HPDE6-E6E7 (cell line): ENCODE data around the gene WNT5B.

ENCODE experiments used
- DNase-seq: peaks from one replicate; pipeline ENCODE4 v3.0.0; 2011; ENCODE audit warnings: missing footprints; ENCODE audit errors: extremely low spot score

Gene WNT5B

DNA sequence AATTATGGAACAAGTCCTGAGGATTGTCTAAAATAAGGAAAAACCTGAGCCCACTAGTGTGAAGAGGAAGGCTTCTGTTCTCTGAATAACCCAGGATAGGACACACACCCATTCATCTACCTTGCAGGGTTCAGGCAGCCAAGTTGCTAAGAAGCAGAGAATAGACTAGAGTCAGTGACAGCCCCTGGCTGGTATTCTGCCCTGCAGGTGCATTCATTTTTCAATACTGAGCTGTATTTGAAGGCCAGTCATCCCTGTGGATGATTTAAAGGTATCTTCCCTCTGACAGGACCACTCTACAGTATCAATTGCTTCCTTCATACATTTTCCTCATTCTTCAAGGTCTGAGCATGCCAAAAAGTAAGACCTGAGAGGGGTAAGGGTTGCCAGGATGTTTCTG, 22.9 kb downstream of the WNT5B start:
- no peak for DNase-seq

DNA sequence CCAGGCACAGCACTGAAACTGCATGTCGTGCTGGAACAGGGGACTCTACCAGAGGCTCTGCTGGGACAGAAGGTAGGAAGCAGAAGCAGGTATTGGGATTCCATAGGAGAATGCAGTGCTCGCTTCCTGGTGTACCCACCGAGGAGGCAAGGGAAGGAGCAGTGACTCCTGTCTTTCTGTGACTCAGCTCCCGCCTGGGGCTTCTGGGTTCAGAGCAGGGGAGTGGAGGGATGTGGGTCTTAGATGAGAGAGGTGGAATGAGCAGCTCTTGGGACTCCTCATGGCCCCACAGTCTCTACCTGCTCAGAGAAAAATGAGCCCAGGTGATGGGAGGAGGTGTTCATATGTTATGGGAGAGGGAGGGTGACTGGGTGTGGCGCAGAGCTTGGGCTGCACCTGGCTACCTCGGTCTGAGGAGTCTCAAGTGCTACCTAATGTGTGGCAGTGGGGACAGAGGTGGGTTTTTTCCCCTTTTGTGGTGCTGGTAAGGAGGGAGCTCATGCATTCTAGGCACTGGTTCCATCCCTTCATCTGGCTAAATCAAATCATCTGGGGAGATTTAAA, 26.3 kb downstream of the WNT5B start:
- DNase-seq: no peak

DNA sequence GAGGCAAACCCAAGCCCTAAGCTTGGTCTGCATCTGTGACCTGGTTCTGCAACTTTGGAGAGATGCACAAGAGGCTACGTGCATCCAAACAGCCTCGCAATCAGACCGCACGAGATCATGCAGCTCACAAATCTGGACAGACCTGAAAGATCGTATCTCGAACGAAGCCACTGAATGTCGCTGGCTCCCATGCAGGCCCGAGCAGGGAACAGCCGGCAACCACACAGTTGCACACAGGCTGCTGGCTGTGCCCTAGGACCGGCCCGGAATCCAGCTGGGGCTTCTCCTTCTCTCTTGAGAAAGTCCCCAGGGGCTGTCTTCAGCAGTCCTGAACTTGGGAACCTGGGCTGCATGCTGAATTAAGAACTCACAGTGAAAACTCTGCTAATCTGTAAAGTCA, 27.9 kb downstream of the WNT5B start:
- no peak for DNase-seq

DNA sequence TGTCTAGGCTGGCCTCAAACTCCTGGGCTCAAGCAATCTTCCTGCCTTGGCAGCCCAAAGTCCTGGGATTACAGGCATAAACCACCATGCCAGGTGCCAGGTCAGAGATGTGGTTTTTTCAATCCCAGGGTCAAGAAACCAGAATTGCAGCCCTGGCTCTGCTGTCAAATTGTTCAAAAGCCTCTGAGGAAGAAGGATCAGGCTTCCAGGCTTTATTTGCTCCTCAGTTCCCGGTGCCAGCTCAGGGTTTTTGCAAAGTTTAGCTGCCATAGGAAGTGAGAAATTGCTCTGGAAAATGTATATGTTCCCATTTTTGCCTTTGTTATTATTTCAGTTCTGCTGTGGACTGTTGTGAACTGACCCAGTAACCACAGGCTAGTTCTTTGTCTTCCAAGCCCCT, 28.7 kb downstream of the WNT5B start:
- DNase-seq: no peak

DNA sequence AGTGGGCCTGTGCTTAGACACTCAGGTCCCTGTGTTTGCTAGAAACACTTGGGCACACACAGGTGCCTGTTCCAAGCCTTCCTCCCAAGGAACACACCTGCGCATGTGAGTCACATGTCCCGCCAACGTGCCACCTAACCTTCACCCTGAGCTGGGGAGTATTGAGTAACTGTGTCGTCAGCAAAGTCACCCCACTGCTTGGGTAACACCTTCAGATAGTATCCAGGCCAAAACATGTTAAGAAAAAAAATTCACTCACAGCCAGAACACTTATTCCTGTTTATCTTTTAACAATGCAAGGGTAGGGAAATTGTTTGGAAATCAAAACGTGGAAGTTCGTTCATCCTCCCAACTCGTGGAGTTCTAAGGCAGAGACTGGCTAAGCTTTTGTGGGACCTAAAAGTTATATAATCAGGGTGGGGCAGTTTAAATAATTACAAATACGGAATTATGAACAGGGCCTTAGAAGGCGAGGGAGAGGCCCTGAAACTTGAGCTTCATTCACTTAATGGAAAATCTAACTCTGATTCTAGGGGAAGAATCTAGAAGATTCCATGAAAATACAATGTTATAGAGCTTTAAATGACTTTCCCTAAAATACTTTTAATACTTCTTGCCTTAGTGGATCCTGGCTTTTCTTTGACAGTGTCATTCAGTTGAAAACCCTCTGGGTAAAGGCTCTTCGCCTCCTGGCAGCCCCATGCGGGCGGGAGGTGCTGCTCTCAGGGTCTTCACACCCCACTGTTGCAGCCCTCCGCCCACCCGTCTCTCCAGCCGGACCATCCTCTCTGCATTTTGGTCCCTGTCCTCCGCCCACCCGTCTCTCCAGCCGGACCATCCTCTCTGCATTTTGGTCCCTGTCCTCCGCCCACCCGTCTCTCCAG, 31.5 kb downstream of the WNT5B start:
- DNase-seq: peak; percentile 86

DNA sequence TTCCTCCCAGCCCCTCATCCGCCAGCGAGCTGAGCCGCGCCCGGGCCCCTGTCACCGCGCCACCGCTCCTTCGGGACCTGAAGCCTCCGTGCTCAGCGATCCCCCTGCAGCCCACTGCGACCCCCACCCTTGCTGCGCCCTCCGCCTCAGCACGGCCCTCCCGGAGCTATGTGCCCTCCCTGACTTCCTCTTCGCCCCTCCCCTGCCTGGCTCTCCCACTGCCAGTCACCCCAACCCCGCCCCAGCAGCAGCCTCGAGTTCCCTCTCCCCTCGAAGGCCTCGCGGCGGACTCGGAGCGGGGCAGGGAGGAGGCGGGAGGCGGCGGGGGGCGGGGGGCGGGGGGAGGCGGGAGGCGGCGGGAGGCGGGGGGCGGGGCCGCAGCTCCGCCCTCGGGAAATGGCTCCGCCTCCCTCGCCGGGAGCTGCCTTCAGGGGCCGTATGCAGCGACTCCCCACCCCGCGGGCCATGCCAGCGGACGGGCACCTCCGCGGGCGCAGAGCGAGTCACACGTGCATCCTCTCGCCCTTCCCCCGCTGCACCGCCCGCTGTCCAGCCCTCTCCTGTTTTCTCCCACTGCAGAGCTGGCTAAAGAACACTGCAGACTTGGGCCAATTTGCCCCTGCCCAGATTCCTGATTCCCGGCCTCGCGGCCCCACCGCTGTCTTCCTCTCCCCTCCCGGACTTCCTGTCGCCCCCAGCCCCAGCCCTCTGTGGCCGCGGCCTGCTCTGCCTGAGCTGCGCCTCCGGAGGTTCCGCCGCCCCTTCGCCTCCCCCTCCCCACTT, 32.7 kb downstream of the WNT5B start:
- DNase-seq: peak; percentile 90

DNA sequence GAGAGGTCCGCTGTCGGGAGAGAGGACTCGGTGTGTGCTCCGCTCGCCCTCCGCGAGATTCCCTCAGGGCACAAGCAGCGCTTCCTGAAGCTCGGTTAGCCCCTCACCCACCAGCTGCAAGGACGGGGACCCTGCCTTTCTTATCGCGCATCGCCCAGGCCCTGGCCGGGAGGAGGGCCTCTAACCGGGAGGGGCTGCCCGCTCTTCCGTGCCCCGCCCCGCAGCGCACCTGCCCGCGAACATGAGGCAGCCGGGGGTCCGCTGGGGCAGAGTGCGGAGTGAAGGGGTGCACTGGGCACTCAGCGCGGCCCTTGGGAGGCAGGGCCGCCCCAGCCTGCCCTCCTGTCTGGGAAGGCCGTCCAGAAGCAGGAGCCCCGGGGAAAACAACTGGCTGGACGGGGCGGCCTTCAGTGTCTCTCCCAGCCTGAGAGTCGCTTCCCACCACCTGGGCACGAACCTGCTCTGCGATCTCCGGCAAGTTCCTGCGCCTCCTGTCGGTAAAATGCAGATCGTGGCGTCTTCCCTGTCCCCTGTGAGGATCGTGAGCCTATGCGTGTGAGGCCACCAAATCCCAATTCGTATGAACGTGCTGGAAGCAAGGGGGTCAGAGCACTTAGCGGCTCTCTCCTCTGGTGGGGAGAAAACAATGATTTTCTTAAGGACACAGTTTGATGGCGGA, 33.9 kb downstream of the WNT5B start:
- DNase-seq: no peak

DNA sequence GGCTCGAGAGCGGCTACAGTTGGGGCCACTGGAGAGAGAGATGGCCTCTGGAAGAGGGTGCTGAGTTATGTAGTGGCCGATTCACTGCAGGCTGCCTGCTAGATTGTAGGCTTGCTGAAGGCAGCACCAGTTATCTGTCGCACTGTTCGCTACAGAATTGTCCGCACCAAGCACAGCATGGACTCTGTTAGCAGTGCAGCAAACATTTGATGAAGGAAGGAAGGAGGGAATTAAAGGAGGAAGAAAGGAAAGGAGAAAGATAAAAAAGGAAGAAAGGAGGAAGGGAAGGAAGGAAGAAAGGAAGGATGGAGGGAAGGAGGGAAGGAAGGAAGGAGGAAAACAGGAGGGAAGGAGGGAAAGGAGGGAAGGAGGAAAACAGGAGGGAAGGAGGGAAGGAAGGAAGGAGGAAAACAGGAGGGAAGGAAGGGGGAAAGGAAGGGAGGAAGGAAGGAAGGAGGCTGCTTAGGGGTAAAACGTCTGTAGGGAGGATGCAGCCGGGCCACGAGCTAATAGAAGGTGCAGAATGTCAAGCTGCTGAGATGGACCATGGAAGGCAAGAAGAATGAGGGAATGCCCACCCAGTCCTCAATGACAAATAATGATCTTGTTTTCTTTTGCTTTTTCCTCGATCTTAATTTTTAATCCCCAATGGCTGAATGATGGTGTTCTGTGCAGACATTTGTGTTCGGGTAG, 34.6 kb downstream of the WNT5B start:
- DNase-seq: no peak

DNA sequence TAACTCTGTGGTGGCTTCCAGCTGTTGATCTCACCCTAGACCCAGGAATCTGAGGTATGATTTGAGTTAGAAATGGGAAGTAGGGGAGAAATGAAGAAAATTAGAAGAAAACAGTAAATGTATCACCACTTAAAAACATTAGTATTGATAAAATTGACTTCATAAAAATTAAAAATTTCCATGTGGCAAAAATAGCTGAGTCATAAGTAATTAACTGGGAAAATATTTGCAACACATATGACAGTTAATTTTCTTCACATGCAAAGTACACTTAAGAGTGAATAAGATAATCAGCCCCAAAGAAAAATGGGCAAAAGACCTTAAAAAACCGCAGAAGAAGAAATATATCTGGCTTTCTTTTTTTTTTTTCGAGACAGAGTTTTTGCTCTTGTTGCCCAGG, 36.3 kb downstream of the WNT5B start:
- DNase-seq: no peak

DNA sequence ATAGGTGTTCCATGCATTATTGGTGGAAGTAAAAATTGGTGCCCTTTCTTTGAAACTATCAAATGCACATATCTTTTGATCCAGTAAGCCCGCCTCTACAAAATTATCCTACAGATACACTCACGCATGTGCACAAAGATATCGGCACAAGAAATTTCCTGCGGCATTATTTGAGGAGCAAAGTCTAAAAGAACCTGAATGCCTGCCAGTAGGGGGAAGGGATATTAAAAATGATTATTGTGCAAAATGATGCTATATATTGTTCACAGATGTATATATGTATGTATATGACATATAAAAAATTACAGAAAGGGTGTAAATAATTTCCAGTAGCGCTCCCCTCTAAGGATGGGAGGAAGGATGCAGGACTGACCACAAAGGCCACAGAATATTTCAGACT, 37.2 kb downstream of the WNT5B start:
- no peak for DNase-seq

DNA sequence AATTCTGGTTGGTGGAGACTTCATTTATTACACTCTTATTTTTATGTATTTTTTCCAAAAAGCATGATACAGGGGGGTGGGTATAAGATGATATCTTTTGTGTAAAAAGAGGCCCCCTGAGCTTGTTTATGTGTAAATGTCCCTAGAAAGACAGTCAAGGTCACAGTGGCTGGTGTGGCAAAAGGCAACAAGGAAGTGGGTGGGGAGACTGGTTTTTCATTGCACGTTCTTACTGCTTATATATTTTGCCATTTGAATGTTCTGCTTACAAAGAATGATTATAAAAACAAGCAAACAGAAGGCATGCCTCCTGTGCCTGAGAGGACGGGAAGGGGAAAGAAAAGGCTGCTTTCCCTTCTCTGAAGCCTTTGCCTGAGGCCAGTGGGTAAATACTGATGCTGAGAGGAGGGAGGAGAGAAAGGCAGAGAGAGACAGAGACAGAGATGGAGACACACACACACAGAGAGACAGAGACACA, 37.7 kb downstream of the WNT5B start:
- no peak for DNase-seq

DNA sequence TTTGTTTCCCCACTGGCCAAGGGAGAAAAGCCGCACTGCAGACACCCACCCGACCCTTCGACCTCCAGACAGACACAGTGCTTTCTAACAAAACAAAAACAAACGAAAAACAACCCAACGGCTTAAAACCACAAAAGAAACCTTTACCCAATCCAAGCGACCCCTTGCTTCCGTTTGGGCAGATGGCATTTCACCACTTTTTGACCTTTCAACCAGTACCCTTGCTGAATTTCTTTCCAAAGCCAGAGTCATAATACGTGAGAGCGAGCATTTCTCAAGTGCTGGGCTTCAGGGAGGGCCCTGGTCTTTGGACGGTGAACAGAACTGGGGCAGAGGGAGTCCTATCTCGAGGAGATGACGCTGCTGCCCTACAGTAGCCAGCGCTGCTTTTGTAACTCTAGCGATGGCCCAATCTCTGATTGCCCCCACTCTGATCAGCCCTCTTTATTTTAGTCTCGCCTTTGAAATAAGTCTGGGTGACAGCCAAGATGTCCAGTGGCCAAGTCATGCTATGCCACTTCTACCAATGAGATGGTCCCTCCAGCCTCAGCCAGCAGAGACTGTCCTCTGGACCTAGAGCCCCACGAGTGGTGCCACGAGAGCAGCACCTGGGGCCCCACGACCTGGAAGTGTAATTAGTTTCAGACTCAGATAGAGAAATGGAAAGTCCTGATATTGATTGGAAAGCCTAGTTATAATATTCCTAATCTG, 40.0 kb downstream of the WNT5B start:
- no peak for DNase-seq

DNA sequence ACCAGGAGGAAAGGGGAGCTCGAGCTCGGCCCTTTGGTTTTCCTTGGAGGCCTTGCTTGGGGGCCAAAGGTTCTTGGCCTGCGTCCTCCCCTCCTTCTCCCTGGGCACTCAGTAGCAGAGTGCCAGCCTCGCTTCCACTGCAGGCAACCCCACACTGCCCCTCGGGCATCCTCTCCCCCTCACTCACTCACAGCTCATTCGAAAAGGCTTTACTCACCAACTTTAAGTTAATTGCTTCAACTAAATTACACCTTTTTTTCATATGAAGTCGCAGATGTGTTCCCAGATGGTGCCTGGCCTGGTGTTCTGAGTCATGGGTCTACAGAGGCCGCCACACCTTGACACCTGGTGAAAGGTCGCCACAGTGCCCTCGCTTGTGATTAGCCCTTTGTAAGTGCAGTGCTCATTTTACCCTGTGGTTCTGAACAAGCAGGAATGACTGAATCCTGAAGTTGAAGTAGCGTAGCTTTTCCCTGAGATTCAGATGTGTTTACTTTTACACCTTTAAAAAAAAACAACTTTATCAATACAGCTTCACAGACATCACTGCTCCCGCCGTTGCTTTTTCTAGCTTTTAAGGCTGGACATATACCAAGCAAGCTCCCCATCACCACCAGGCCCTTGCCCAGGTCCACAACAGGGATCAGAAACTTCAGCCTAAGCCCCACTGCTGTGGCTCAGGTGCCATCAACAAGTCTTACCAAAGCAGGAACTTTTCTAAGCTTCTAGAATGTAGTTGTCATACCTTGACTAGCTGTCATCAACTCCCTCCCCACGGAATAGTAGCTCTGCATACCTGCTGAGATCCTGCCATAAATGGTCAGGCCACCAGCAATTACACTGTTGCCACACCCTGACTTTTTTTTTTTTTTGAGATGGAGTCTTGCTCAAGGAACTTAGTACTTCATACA, 41.6 kb downstream of the WNT5B start:
- no peak for DNase-seq

DNA sequence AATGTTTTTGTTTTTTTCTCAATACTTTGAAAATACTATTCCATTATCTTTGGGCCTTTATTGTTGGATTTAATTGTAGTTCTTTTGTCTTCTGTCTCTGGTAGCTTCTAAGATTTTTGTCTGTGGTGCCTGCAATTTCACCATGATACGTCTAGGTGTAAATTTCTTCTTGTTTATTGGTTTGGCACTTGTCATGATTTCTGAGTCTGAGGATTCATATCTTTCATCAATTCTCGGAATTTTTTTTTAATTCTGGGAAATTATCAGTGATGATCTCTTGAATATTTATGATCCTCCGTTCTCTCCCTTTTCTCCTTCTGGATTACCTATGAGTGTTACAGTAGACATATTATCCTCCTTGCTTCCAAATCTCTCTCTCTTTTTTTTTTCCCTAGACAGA, 47.0 kb downstream of the WNT5B start:
- no peak for DNase-seq

DNA sequence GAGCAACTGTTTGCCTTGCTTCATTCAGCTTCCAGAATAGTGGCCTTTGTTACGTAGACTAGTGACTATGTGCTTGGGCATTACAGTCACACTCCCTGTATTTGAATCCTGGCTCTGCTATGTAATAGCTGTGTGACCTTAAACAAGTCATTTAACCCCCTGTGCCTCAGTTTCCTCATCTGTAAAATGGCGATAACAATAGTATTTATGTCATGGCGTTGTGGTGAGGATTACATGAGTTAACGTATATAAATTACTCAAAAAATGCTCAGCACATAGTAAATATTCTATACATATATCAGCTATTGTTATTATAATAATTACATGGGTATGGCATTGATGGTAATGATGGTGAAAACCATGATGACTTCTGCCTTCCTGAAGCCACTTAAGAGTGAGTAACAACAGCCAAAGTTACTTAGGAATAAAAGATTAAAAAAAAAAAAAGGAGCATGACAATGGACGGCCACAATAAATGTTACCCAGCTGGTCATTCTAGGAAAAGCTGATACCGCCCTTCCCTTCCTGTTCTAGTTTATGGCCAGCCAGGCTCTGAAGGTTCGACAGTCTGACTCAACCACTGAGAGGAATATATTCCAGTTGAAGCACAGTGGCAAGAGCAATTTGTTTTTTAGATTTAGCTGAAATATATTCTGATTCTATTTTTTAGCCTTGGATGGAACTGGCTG, 51.9 kb downstream of the WNT5B start:
- no peak for DNase-seq

DNA sequence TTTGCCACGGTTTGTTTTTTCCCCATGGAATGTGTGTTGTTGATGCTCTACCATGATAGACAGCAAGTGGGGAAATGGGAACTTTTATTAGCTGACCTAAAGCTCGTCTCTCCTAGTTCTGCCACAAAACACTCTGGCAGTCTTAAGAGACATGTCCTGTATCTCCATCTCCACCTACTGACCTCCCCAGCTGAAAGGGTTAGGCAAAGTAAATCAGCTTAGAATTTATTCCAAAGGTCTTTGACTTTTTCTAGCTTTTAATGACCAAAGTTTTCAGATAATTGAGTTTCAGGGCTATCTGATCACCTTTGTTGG, 52.4 kb downstream of the WNT5B start:
- DNase-seq: no peak

DNA sequence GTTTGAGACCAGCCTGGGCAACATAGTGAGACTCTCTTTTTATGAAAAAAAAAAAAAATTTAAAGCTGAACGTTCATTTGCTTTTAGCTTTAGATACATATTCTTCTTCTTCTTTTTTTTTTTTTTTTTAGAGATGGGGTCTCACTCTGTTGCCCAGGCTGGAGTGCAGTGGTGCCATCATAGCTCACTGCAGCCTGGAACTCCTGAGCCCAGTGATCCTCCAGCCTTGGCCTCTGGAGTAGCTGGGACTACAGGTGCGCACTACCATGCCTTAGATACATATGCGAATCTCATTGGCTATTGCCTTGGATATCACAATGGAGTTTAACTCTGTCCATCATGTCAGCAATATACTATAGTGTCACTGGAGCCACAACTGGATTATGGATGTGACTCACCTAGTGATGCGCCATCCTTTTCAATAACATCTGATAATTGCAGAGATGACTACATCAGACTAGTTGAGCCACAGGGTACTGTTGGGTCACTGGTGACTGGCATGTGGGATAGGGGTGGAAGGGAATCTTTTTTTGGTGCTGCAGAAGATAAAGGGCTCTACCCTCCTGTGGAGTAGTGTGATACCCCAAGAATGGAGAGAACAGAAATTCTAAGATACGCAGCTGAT, 59.2 kb downstream of the WNT5B start:
- no peak for DNase-seq

DNA sequence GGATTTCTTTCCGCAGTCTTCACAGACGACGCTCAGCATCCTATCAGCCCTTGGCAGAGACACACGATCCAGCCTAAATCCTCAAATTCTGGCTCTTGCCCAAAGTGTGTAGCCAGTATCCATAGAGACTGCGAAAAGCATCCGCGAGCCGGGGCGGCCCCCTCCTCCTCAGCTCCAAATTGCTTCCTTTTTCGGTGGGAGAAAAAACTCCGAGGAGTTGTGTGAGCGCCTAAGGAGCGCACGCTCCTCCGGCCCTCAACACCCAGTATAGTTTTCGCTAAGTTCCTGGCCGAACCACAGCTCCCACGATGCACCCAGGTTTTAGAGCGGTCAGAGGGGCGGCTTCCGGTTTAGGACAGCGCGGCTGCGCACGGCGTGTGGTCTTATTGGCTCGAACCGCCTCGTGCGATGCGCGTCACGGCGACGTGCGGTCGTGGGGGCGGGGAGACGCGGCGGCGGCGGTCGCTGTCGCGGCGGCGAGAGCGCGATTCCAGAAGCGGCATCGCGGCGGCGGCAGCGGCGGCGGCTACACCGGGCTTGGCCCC, 61.6 kb downstream of the WNT5B start, which contains the start of gene ADIPOR2:
TSS of gene ADIPOR2 (plus strand) at position 493 of the 545 bp plus-strand sequence. CDS start 63,274 bp downstream, outside the sequence.
- peak; percentile 88 for DNase-seq
